ENCODE results near the gene SLC41A3.

Gene SLC41A3

GRCh38 chr3:126021224-126021623 lies 62.7 kb downstream of the SLC41A3 start:
- no peak for ATAC-seq (replicated peaks)
- no peaks in the 10 kb centered on the region for H3K27me3 Mint-ChIP-seq
- H3K9me3 Mint-ChIP-seq: no peaks in the 10 kb centered on the region
- no peak overlapping the region for H3K27ac Mint-ChIP-seq
- no peak overlapping the region for H3K4me3 Mint-ChIP-seq
- DNase-seq: no peak
- peaks cover 0 to 9% of the 10 kb centered on the region in 2 donors for H3K4me1 Mint-ChIP-seq
- H3K36me3 Mint-ChIP-seq: peaks cover 38 to 58% of the 10 kb centered on the region in 2 donors

GRCh38 chr3:126019683-126020082 lies 64.2 kb downstream of the SLC41A3 start:
- no peaks in the 10 kb centered on the region for H3K27me3 Mint-ChIP-seq
- no peak overlapping the region for H3K4me3 Mint-ChIP-seq
- DNase-seq (no peak), ATAC-seq (replicated peaks) (no peak)
- H3K27ac Mint-ChIP-seq: no peak overlapping the region
- H3K9me3 Mint-ChIP-seq: no peaks in the 10 kb centered on the region
- peaks cover 28 to 50% of the 10 kb centered on the region in 2 donors for H3K36me3 Mint-ChIP-seq
- H3K4me1 Mint-ChIP-seq: no peaks in the 10 kb centered on the region

GRCh38 chr3:126018995-126019394 lies 64.9 kb downstream of the SLC41A3 start:
- peak in 1 of 2 donors; percentile 29 for ATAC-seq (replicated peaks)
- H3K9me3 Mint-ChIP-seq: no peaks in the 10 kb centered on the region
- H3K27me3 Mint-ChIP-seq: no peaks in the 10 kb centered on the region
- no peak overlapping the region for H3K4me3 Mint-ChIP-seq
- no peak overlapping the region for H3K27ac Mint-ChIP-seq
- no peak for DNase-seq
- H3K36me3 Mint-ChIP-seq: peaks cover 25 to 50% of the 10 kb centered on the region in 2 donors
- H3K4me1 Mint-ChIP-seq: no peaks in the 10 kb centered on the region

- Mint-ChIP-seq H3K4me3 (no peak overlapping the region), H3K36me3 (peaks cover 28 to 53% of the 10 kb centered on the region in 2 donors), H3K9me3 (no peaks in the 10 kb centered on the region), H3K27ac (no peak overlapping the region), H3K4me1 (no peaks in the 10 kb centered on the region), H3K27me3 (no peaks in the 10 kb centered on the region)
- no peak for ATAC-seq (replicated peaks)
- no peak for DNase-seq
Observed at GRCh38 chr3:126018545-126018944, 65.4 kb downstream of the SLC41A3 start.

GRCh38 chr3:126017362-126017761 lies 66.6 kb downstream of the SLC41A3 start:
- no peaks in the 10 kb centered on the region for H3K9me3 Mint-ChIP-seq
- ATAC-seq (replicated peaks) (no peak), DNase-seq (no peak)
- H3K27ac Mint-ChIP-seq: no peak overlapping the region
- peaks cover 32 to 56% of the 10 kb centered on the region in 2 donors for H3K36me3 Mint-ChIP-seq
- H3K4me3 Mint-ChIP-seq: no peak overlapping the region
- H3K27me3 Mint-ChIP-seq: no peaks in the 10 kb centered on the region
- H3K4me1 Mint-ChIP-seq: no peaks in the 10 kb centered on the region

GRCh38 chr3:126016616-126017015 lies 67.3 kb downstream of the SLC41A3 start:
- Mint-ChIP-seq H3K27ac (no peak overlapping the region), H3K4me1 (no peaks in the 10 kb centered on the region), H3K4me3 (no peak overlapping the region), H3K36me3 (peaks cover 38 to 59% of the 10 kb centered on the region in 2 donors), H3K9me3 (peaks cover 0 to 1% of the 10 kb centered on the region in 2 donors), H3K27me3 (no peaks in the 10 kb centered on the region)
- DNase-seq (no peak), ATAC-seq (replicated peaks) (no peak)

- Mint-ChIP-seq H3K27ac (no peak overlapping the region), H3K9me3 (peaks cover 4 to 5% of the 10 kb centered on the region in 2 donors), H3K36me3 (peaks cover 36 to 66% of the 10 kb centered on the region in 2 donors), H3K4me3 (no peak overlapping the region), H3K27me3 (no peaks in the 10 kb centered on the region), H3K4me1 (no peaks in the 10 kb centered on the region)
- DNase-seq: no peak
- ATAC-seq (replicated peaks): no peak
Observed at GRCh38 chr3:126015075-126015474, 68.8 kb downstream of the SLC41A3 start.

GRCh38 chr3:126014252-126014651 lies 69.7 kb downstream of the SLC41A3 start:
- Mint-ChIP-seq H3K27me3 (no peaks in the 10 kb centered on the region), H3K27ac (no peak overlapping the region), H3K9me3 (peaks cover 4 to 5% of the 10 kb centered on the region in 2 donors), H3K36me3 (peaks cover 37 to 64% of the 10 kb centered on the region in 2 donors), H3K4me3 (no peak overlapping the region), H3K4me1 (no peaks in the 10 kb centered on the region)
- DNase-seq (no peak), ATAC-seq (replicated peaks) (no peak)

- Mint-ChIP-seq H3K4me3 (no peak overlapping the region), H3K27me3 (no peaks in the 10 kb centered on the region), H3K4me1 (no peaks in the 10 kb centered on the region), H3K27ac (no peak overlapping the region), H3K36me3 (peaks cover 40 to 64% of the 10 kb centered on the region in 2 donors), H3K9me3 (peaks cover 4 to 5% of the 10 kb centered on the region in 2 donors)
- DNase-seq (no peak), ATAC-seq (replicated peaks) (no peak)
Observed at GRCh38 chr3:126013751-126014156, 70.2 kb downstream of the SLC41A3 start.

- Mint-ChIP-seq H3K27me3 (no peaks in the 10 kb centered on the region), H3K36me3 (peaks cover 51 to 78% of the 10 kb centered on the region in 2 donors), H3K4me3 (no peak overlapping the region), H3K4me1 (no peaks in the 10 kb centered on the region), H3K27ac (no peak overlapping the region), H3K9me3 (peaks cover 4 to 5% of the 10 kb centered on the region in 2 donors)
- DNase-seq (no peak), ATAC-seq (replicated peaks) (no peak)
Observed at GRCh38 chr3:126009181-126009580, 74.7 kb downstream of the SLC41A3 start.

- H3K4me1 Mint-ChIP-seq: no peaks in the 10 kb centered on the region
- H3K27me3 Mint-ChIP-seq: no peaks in the 10 kb centered on the region
- no peak for ATAC-seq (replicated peaks)
- no peak overlapping the region for H3K4me3 Mint-ChIP-seq
- peaks cover 45 to 71% of the 10 kb centered on the region in 2 donors for H3K36me3 Mint-ChIP-seq
- H3K27ac Mint-ChIP-seq: no peak overlapping the region
- DNase-seq: no peak
- H3K9me3 Mint-ChIP-seq: peaks cover 4 to 5% of the 10 kb centered on the region in 2 donors
Observed at GRCh38 chr3:126008219-126008618, 75.7 kb downstream of the SLC41A3 start.

GRCh38 chr3:126005951-126006350 lies 78.0 kb downstream of the SLC41A3 start:
- H3K27ac Mint-ChIP-seq: no peak overlapping the region

GRCh38 chr3:126004692-126005091 lies 79.2 kb downstream of the SLC41A3 start:
- Mint-ChIP-seq H3K27ac (no peak overlapping the region), H3K9me3 (peaks cover 16 to 22% of the 10 kb centered on the region in 2 donors)

More at GRCh38 chr3:126005951-126006350, 78.0 kb downstream of the SLC41A3 start:
- DNase-seq (no peak), ATAC-seq (replicated peaks) (no peak)
- Mint-ChIP-seq H3K36me3 (peaks cover 29 to 48% of the 10 kb centered on the region in 2 donors), H3K9me3 (peaks cover 15 to 17% of the 10 kb centered on the region in 2 donors), H3K4me1 (no peaks in the 10 kb centered on the region), H3K4me3 (no peak overlapping the region), H3K27me3 (no peaks in the 10 kb centered on the region)

GRCh38 chr3:126004217-126004616 lies 79.7 kb downstream of the SLC41A3 start:
- Mint-ChIP-seq H3K4me3 (no peak overlapping the region), H3K27ac (no peak overlapping the region), H3K36me3 (peaks cover 26 to 45% of the 10 kb centered on the region in 2 donors), H3K9me3 (peaks cover 20 to 27% of the 10 kb centered on the region in 2 donors), H3K27me3 (no peaks in the 10 kb centered on the region), H3K4me1 (no peaks in the 10 kb centered on the region)
- DNase-seq: no peak
- no peak for ATAC-seq (replicated peaks)

More at GRCh38 chr3:126004692-126005091, 79.2 kb downstream of the SLC41A3 start:
- Mint-ChIP-seq H3K27me3 (no peaks in the 10 kb centered on the region), H3K4me3 (no peak overlapping the region), H3K36me3 (peaks cover 22 to 40% of the 10 kb centered on the region in 2 donors), H3K4me1 (no peaks in the 10 kb centered on the region)
- no peak for DNase-seq
- ATAC-seq (replicated peaks): no peak

GRCh38 chr3:126003447-126004190 lies 80.3 kb downstream of the SLC41A3 start:
- Mint-ChIP-seq H3K4me1 (no peaks in the 10 kb centered on the region), H3K9me3 (peaks cover 24 to 30% of the 10 kb centered on the region in 2 donors), H3K4me3 (no peak overlapping the region), H3K27me3 (no peaks in the 10 kb centered on the region), H3K27ac (no peak overlapping the region), H3K36me3 (peaks cover 22 to 43% of the 10 kb centered on the region in 2 donors)
- DNase-seq (no peak), ATAC-seq (replicated peaks) (no peak)

Measured in stimulated activated naive B cell treated with anti-CD40 and anti-IgM and Interleukin-4, amounts not matched to agents 10 μg/mL and 1 μg/mL and 100 μg/mL, for 72 hours (primary cell).